Inflammatory macrophage (primary cell): Measurements from ENCODE around the gene MTREX.
A peak's percentile ranks its signal among the peaks of the same experiment; 100 is the strongest.

Source experiments
- DNase-seq, 2 donors: peaks; one replicate each; pipeline ENCODE4 v3.0.0-alpha.2; 2020 to 2022

Gene MTREX

GRCh38 chr5:55429613-55430253, 121.9 kb downstream of the MTREX start:
- no peak for DNase-seq

GRCh38 chr5:55432549-55432948, 124.8 kb downstream of the MTREX start:
- no peak for DNase-seq

- DNase-seq = no peak
These were observed 129.7 kb downstream of the MTREX start for GRCh38 chr5:55437452-55437851.

- DNase-seq = no peak
These were observed 130.0 kb downstream of the MTREX start for GRCh38 chr5:55437859-55438206.

- no peak for DNase-seq
These were observed 131.2 kb downstream of the MTREX start for GRCh38 chr5:55438998-55439397.

GRCh38 chr5:55440188-55440646, 132.4 kb downstream of the MTREX start:
- peak in 1 of 2 donors; percentile 41 for DNase-seq

GRCh38 chr5:55441107-55441771, 133.4 kb downstream of the MTREX start:
- no peak for DNase-seq

GRCh38 chr5:55441954-55442353, 134.2 kb downstream of the MTREX start:
- no peak for DNase-seq

GRCh38 chr5:55445791-55446190, 138.0 kb downstream of the MTREX start:
- no peak for DNase-seq

- DNase-seq = no peak
These were observed 139.0 kb downstream of the MTREX start for GRCh38 chr5:55446640-55447351.

GRCh38 chr5:55450050-55450765, 142.4 kb downstream of the MTREX start:
- no peak for DNase-seq

GRCh38 chr5:55451976-55452375, 144.2 kb downstream of the MTREX start:
- no peak for DNase-seq

- DNase-seq = peak; percentile 35 to 45
These were observed 145.4 kb downstream of the MTREX start for GRCh38 chr5:55453211-55453610.

- no peak for DNase-seq
These were observed 146.5 kb downstream of the MTREX start for GRCh38 chr5:55454282-55454681.

GRCh38 chr5:55456216-55456895, 148.6 kb downstream of the MTREX start:
- DNase-seq = no peak

GRCh38 chr5:55459572-55459971, 151.8 kb downstream of the MTREX start:
- no peak for DNase-seq

- no peak for DNase-seq
These were observed 155.8 kb downstream of the MTREX start for GRCh38 chr5:55463613-55464012.

- DNase-seq = no peak
These were observed 160.2 kb downstream of the MTREX start for GRCh38 chr5:55467862-55468551.

- no peak for DNase-seq
These were observed 162.1 kb downstream of the MTREX start for GRCh38 chr5:55469839-55470238.

- no peak for DNase-seq
These were observed 162.5 kb downstream of the MTREX start for GRCh38 chr5:55470282-55470681.

GRCh38 chr5:55471468-55471867, 163.7 kb downstream of the MTREX start:
- no peak for DNase-seq

- no peak for DNase-seq
These were observed 164.9 kb downstream of the MTREX start for GRCh38 chr5:55472642-55473041.
